M059J (cell line): Measurements from ENCODE around the gene CNOT3. TPM values are rescaled to one million over a fixed set of nuclear protein-coding genes. Genes with fewer than 3 reads are reported as not detected.
"Not testable (repeated sequence)": the region's sequence is repeated elsewhere in the genome, so short reads cannot be mapped to it uniquely, and the experiment has no call there.

Source experiments
- DNase-seq: peaks from one replicate; pipeline ENCODE4 v3.0.0-alpha.2; 2012; ENCODE audit warnings: low read depth
- total RNA-seq: library from RNA; depleted of rRNA; stranded (reverse); fragments of >200 nt; shearing (Covaris generic); gene quantifications from 2 replicates; pipeline ENCODE4 v1.2.3, GENCODE V29; 2014; rRNA removed

CNOT3 gene
- total RNA-seq, 1 experiment from 2014 or later, result 18.4 TPM

- DNase-seq, result peak; percentile 81
Measured at GRCh38 chr19:54191011-54191810, 53.6 kb downstream of the CNOT3 start, which contains the start of gene TSEN34. TSS of gene TSEN34 (plus strand) at chr19:54191308. CDS start at chr19:54191365, 57 bp downstream.

DNA sequence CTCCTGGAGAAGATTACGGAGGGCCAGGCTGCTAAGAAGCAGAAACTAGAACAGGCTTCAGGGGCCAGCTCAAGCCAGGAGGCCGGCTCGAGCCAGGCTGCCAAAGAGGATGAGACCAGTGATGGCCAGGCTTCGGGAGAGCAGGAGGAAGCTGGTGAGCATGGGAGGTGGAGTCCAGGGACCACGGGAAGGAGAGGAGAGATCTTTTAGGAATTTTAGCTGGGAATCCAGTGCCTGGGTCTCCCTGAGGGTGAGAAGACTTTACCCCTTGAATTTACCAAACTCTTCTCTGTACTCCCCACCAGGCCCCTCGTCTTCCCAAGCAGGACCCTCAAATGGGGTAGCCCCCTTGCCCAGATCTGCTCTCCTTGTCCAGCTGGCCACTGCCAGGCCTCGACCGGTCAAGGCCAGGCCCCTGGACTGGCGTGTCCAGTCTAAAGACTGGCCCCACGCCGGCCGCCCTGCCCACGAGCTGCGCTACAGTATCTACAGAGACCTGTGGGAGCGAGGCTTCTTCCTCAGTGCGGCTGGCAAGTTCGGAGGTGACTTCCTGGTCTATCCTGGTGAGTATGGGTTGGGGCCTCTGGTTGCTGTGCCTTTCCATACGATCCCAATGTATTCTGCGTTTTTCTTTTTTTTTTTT lies 54.4 kb downstream of the CNOT3 start:
- no peak for DNase-seq

DNA sequence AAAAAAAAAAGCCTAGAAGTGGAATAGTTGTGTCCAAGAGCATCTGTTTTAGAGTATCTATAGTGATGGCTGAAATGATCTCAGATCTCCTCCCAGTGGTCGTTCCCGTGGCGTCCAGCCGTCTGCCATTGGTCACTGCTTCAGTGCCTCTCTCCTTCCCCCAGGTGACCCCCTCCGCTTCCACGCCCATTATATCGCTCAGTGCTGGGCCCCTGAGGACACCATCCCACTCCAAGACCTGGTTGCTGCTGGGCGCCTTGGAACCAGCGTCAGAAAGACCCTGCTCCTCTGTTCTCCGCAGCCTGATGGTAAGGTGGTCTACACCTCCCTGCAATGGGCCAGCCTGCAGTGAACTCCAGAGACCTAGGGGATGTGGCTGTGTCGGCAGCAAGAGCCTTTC lies 55.4 kb downstream of the CNOT3 start:
- DNase-seq, result no peak

DNA sequence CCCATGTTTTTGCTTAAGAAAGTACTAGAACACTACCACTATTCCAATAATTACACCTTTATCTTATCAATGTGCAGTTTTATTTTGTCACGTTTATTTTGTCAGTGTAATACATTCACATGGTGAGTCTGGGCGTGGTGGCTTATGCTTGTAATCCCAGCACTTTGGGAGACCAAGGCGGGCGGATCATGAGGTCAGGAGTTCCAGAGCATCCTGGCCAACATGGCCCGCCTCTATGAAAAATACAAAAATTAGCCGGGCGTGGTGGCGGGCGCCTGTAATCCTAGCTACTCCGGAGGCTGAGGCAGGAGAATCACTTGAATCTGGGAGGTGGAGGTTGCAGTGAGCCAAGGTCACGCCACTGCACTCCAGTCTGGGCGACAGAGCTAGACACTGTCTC lies 56.9 kb downstream of the CNOT3 start:
- DNase-seq, result not testable (repeated sequence)

GRCh38 chr19:54196536-54196935 lies 59.0 kb downstream of the CNOT3 start:
- no peak for DNase-seq

GRCh38 chr19:54197121-54197520 lies 59.6 kb downstream of the CNOT3 start:
- no peak for DNase-seq

GRCh38 chr19:54199401-54199800 lies 61.8 kb downstream of the CNOT3 start:
- no peak for DNase-seq

- DNase-seq, result no peak
Measured at GRCh38 chr19:54201172-54201701, 63.7 kb downstream of the CNOT3 start.

DNA sequence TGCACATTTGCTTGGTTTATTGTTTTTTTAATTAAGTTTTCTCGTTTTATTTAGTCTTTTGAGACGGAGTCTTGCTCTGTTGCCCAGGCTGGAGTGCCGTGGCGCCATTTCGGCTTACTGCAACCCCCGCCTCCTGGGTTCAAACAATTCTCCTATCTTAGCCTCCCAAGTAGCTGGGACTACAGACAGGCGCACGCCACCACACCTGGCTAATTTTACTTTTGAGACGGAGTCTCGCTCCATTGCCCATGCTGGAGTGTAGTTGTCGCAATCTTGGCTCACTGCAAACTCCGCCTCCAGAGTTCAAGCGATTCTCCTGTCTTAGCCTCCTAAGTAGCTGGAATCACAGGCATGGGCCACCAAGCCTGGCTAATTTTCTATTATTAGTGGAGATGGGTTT lies 64.4 kb downstream of the CNOT3 start:
- no peak for DNase-seq

DNA sequence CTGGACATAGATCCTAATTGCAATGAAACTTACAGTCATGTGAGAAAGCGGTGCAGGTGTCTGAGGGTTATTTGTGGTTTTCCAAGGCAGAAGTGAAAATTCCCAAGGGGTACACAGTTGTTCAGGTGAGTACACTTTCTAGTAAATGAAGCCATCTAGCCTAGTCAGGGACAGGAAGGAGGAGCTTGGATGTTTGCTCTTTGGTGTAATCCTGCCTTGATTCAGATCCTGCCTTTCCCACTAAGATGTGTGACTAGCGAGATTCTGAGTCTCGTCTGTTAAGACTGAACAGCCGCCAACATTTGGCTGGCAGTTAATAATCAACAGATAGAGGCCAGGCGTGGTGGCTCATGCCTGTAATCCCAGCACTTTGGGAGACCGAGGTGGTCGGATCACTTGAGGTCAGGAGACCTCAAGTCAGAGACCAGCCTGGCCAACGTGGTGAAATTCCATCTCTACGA lies 65.6 kb downstream of the CNOT3 start:
- no peak for DNase-seq

DNA sequence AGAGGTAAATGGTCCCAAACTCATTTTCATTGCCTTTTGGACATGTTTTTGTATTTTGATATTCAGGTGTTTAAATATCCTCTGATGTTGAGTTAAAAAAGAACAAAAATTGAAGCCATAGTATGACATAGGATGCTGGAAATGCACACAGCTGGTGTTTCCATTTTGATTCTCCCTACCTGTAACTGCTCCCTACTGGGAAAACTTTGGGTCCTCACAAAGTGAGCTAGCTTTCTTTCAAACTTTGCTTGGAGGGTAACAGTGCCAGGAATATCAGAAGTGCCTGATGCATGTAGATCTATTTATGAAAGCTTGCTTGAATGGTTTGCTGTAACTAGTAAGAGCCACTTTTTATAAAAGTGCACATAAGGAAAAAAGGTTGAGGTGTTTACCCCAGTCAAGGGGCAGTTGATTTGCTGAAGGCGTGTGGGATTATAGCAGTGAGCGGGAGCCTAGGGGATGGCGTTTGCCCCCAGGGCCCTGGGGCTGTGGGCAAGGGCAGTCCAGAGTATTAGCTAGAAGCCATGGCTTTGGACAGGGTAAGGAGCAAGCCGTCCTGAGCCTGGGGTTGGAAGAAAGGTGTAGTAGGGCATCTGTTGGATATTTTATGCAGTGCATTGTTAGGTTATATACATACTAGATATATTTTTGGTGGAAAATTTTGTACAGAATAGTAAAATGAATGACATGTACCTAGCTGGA lies 67.4 kb downstream of the CNOT3 start:
- DNase-seq, result no peak

Other genes with a start within 250 kb of the CNOT3 start
- gene CACNG7, start 228.5 kb upstream of the CNOT3 start, total RNA-seq, result not detected in 2 replicates
- gene CACNG8, start 174.8 kb upstream of the CNOT3 start, total RNA-seq, result 0.15 TPM in 1 of 2 replicates, not detected in the other
- 0.07 and 0.12 TPM in 2 replicates for gene CACNG6, start 146.1 kb upstream of the CNOT3 start, total RNA-seq
- gene VSTM1, start 73.9 kb upstream of the CNOT3 start, total RNA-seq, result not detected in 2 replicates
- not detected in 2 replicates for gene TARM1, start 56.4 kb upstream of the CNOT3 start, total RNA-seq
- not detected in 2 replicates for gene OSCAR, start 37.0 kb upstream of the CNOT3 start, total RNA-seq
- gene NDUFA3, start 34.9 kb upstream of the CNOT3 start, total RNA-seq, result 38.5 and 51.0 TPM in 2 replicates
- 14.7 and 23.5 TPM in 2 replicates for gene TFPT, start 22.1 kb upstream of the CNOT3 start, total RNA-seq
- gene PRPF31, start 22.0 kb upstream of the CNOT3 start, total RNA-seq, result 68.7 and 90.2 TPM in 2 replicates
- gene LENG1, start 22.0 kb downstream of the CNOT3 start, total RNA-seq, result 9.1 and 15.1 TPM in 2 replicates
- gene TMC4, start 35.4 kb downstream of the CNOT3 start, total RNA-seq, result 0.39 TPM in 1 of 2 replicates, not detected in the other
- 310 and 461 TPM in 2 replicates for gene MBOAT7, start 51.8 kb downstream of the CNOT3 start, total RNA-seq
- gene TSEN34, start 53.5 kb downstream of the CNOT3 start, total RNA-seq, result 116 and 173 TPM in 2 replicates
- gene RPS9, start 63.1 kb downstream of the CNOT3 start, total RNA-seq, result 780 and 923 TPM in 2 replicates
- gene LILRB3, start 85.2 kb downstream of the CNOT3 start, total RNA-seq, result not detected in 2 replicates
- not detected in 2 replicates for gene LILRA6, start 105.0 kb downstream of the CNOT3 start, total RNA-seq
- gene LILRB5, start 119.5 kb downstream of the CNOT3 start, total RNA-seq, result not detected in 2 replicates
- gene LILRB2, start 143.3 kb downstream of the CNOT3 start, total RNA-seq, result not detected in 2 replicates
- not detected in 2 replicates for gene LILRA5, start 175.4 kb downstream of the CNOT3 start, total RNA-seq
- gene LILRA4, start 201.4 kb downstream of the CNOT3 start, total RNA-seq, result not detected in 2 replicates
- 0.15 TPM in 1 of 2 replicates, not detected in the other for gene LAIR1, start 227.2 kb downstream of the CNOT3 start, total RNA-seq